Measurements from ENCODE around the gene KERA. TPM values are rescaled to one million over a fixed set of nuclear protein-coding genes. Genes with fewer than 3 reads are reported as not detected.

Gene KERA
- total RNA-seq, 4 donors from 2014 or later = not detected

- H3K4me1 ChIP-seq = no peaks in the 10 kb centered on the region
- H3K36me3 ChIP-seq = no peaks in the 10 kb centered on the region
- WGBS, 2 donors (ENCODE audit: low coverage in 1 of 2) = 77 to 83% methylated on average over 3 of the region's 3 CpGs
- intact Hi-C loops (cut with DNase I; ENCODE audit: low total_unique reads) = no loop called here
- H3K4me3 ChIP-seq = no peak overlapping the region
- no peaks in the 10 kb centered on the region for H3K9me3 ChIP-seq
- no peaks in the 10 kb centered on the region for H3K27me3 ChIP-seq
- in situ Hi-C loops (cut with MboI; ENCODE audit: low pct_ligation_motif_present in 1 of 4, low pct_unique_long_range_greater_than_20kb in 1 of 4, low sequenced_read_pairs in 3 of 4) = no loop called here
- DNase-seq = no peak
- no peak for TF ChIP-seq CTCF (IDR thresholded peaks at IDR 0.05)
- no peak for TF ChIP-seq POLR2A (IDR thresholded peaks at IDR 0.05)
- TF ChIP-seq POLR2AphosphoS5 (IDR thresholded peaks at IDR 0.05) = no peak
- no peak for TF ChIP-seq EP300 (IDR thresholded peaks at IDR 0.05; ENCODE audit: low read depth)
- H3K27ac ChIP-seq = no peak overlapping the region
Observed at GRCh38 chr12:91064640-91065039, 6.8 kb upstream of the KERA start.

GRCh38 chr12:91061091-91061490 lies 3.3 kb upstream of the KERA start:
- 86 to 92% methylated on average over 1 of the region's 1 CpG for WGBS, 2 donors (ENCODE audit: low coverage in 1 of 2)
- intact Hi-C loops (cut with DNase I; ENCODE audit: low total_unique reads) = no loop called here
- TF ChIP-seq POLR2A (IDR thresholded peaks at IDR 0.05) (no peak), POLR2AphosphoS5 (IDR thresholded peaks at IDR 0.05) (no peak), EP300 (IDR thresholded peaks at IDR 0.05; ENCODE audit: low read depth) (no peak), CTCF (IDR thresholded peaks at IDR 0.05) (no peak)
- H3K36me3 ChIP-seq = no peaks in the 10 kb centered on the region
- no peak overlapping the region for H3K27ac ChIP-seq
- no peak overlapping the region for H3K4me3 ChIP-seq
- in situ Hi-C loops (cut with MboI; ENCODE audit: low pct_ligation_motif_present in 1 of 4, low pct_unique_long_range_greater_than_20kb in 1 of 4, low sequenced_read_pairs in 3 of 4) = no loop called here
- DNase-seq = no peak
- no peaks in the 10 kb centered on the region for H3K27me3 ChIP-seq
- no peaks in the 10 kb centered on the region for H3K4me1 ChIP-seq
- no peaks in the 10 kb centered on the region for H3K9me3 ChIP-seq

- DNase-seq = no peak
- Histone ChIP-seq H3K27ac (no peak overlapping the region), H3K36me3 (no peaks in the 10 kb centered on the region), H3K4me3 (no peak overlapping the region), H3K27me3 (no peaks in the 10 kb centered on the region), H3K4me1 (no peaks in the 10 kb centered on the region), H3K9me3 (no peaks in the 10 kb centered on the region)
- TF ChIP-seq CTCF (IDR thresholded peaks at IDR 0.05) = no peak
- TF ChIP-seq POLR2A (IDR thresholded peaks at IDR 0.05) = no peak
- TF ChIP-seq EP300 (IDR thresholded peaks at IDR 0.05; ENCODE audit: low read depth) = no peak
- TF ChIP-seq POLR2AphosphoS5 (IDR thresholded peaks at IDR 0.05) = no peak
- intact Hi-C loops (cut with DNase I; ENCODE audit: low total_unique reads) = no loop called here
- in situ Hi-C loops (cut with MboI; ENCODE audit: low pct_ligation_motif_present in 1 of 4, low pct_unique_long_range_greater_than_20kb in 1 of 4, low sequenced_read_pairs in 3 of 4) = no loop called here
Observed at GRCh38 chr12:91059211-91059610, 1.4 kb upstream of the KERA start.

GRCh38 chr12:91058786-91059185 lies 962 bp upstream of the KERA start:
- intact Hi-C loops (cut with DNase I; ENCODE audit: low total_unique reads) (no loop called here), in situ Hi-C loops (cut with MboI; ENCODE audit: low pct_ligation_motif_present in 1 of 4, low pct_unique_long_range_greater_than_20kb in 1 of 4, low sequenced_read_pairs in 3 of 4) (no loop called here)
- Histone ChIP-seq H3K9me3 (no peaks in the 10 kb centered on the region), H3K4me3 (no peak overlapping the region), H3K27ac (no peak overlapping the region), H3K27me3 (no peaks in the 10 kb centered on the region), H3K36me3 (no peaks in the 10 kb centered on the region), H3K4me1 (no peaks in the 10 kb centered on the region)
- DNase-seq = no peak
- TF ChIP-seq POLR2A (IDR thresholded peaks at IDR 0.05) = no peak
- TF ChIP-seq EP300 (IDR thresholded peaks at IDR 0.05; ENCODE audit: low read depth) = no peak
- TF ChIP-seq CTCF (IDR thresholded peaks at IDR 0.05) = no peak
- no peak for TF ChIP-seq POLR2AphosphoS5 (IDR thresholded peaks at IDR 0.05)
- WGBS, 2 donors (ENCODE audit: low coverage in 1 of 2) = 44 to 57% methylated on average over 1 of the region's 1 CpG
